ENCODE results near the gene MAML3.

MAML3 gene

DNA sequence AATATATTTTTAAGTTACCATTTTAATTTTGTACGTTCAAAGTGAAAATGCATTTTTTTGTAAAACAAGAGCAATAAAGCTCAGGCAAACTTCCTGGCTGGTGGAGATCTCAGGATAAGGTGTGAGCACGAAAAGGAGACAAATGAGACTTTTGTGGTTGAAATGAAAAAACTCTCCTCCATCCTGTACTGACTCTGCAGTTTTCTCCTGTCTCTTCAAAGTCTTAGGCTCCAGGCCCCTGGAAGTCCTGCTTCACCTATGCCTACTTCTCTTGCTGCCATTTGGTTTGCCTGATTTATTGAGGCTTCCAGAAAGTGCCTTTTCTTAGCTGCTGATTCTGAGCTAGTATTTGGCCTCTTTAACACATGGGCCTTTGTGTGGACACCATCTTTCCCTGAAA is 77.7 kb downstream of the MAML3 start:
- no peak for DNase-seq (ENCODE audit: low read depth in 2 of 2)

DNA sequence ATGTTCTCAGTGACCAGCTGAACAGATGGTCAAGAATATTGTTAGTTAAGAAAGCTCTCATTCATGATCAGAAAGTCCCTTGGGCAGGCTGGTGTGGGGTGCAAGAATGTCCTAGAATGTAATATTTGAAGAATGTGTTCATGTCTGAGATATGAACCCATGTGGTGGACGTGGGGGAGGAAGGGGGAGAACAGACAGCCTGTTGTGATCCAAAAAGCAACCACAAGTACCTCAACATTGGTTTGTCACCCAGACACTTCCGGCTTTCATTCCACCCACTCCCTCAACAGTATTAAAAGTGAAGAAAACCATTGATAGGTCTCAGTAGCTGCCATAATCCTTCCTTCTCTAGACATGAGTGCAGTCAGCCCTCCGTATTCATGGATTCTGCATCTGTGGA is 82.2 kb downstream of the MAML3 start:
- peak in 1 of 2 donors; percentile 27 for DNase-seq (ENCODE audit: low read depth in 2 of 2)

DNA sequence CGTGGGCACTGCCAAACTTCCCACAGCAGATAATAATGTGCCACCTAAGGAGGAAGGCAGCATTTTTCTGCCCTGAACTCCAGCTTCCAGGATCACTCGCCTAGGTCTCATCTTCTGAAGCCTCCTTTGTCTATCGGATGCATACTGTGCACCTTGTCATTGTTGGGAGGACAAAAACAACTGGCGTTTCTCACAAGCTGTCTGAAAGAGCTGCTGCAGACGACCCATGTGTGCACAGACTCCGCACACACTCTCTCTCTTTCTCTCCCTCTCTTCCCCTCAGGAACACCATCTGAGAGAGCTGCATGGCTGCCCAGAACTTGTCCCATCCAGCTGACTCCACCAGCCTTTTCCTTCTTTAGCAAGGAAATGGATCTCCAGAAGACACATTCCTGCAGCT is 83.0 kb downstream of the MAML3 start:
- DNase-seq (ENCODE audit: low read depth in 2 of 2), result no peak

DNA sequence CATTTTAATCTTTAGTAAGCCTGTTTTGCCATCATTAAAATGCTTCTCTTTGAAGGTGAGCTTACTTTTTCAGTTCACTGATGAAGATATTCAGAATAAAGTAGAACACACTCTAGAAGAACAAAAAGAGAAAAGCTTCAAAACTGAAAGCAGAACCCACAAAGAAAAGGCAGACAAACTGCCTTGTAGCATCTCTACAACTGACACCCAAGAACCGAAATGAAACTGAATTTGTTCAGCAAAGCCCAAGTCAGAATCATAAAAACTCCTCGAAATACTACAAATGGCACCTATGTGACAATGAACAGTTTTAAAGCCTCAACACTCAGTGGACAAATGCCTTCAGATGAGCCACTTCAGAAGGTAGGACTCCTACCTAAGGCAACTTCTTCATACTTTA is 83.6 kb downstream of the MAML3 start:
- DNase-seq (ENCODE audit: low read depth in 2 of 2), result no peak

DNA sequence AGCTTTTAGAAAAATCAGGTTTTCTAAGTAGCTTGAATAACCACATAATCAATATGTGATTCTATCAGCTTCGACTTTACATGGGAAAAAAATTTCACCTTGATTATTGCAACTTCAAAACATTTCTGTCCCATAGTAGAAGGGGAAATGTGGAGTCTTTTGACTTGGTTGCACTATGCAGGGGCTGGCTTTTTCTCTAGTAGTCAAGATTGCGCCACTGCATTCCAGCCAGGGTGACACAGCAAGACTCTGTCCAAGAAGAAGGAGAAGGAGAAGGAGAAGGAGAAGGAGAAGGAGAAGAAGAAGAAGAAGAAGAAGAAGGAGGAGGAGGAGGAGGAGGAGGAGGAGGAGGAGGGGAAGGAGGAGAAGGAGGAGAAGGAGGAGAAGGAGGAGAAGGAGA is 84.9 kb downstream of the MAML3 start:
- DNase-seq (ENCODE audit: low read depth in 2 of 2), result no peak

DNA sequence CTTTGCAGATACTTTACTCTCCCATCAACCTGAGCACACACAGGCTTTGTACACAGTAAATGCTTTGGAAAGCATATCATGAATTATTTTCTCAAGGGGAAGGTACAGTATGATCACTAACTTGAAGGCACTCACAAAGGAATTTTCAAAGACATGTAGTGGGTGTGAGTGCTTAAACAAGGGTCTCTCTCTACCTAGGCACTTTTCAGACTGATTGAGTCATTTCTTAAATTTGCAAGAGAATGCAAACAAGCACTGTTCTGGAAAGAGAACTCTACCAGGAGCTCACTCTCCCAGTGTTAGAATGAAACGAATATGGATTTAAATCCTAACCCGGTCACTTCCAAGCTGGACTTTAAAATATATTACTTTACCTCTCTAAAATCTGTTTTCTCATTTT is 85.7 kb downstream of the MAML3 start:
- DNase-seq (ENCODE audit: low read depth in 2 of 2), result no peak

DNA sequence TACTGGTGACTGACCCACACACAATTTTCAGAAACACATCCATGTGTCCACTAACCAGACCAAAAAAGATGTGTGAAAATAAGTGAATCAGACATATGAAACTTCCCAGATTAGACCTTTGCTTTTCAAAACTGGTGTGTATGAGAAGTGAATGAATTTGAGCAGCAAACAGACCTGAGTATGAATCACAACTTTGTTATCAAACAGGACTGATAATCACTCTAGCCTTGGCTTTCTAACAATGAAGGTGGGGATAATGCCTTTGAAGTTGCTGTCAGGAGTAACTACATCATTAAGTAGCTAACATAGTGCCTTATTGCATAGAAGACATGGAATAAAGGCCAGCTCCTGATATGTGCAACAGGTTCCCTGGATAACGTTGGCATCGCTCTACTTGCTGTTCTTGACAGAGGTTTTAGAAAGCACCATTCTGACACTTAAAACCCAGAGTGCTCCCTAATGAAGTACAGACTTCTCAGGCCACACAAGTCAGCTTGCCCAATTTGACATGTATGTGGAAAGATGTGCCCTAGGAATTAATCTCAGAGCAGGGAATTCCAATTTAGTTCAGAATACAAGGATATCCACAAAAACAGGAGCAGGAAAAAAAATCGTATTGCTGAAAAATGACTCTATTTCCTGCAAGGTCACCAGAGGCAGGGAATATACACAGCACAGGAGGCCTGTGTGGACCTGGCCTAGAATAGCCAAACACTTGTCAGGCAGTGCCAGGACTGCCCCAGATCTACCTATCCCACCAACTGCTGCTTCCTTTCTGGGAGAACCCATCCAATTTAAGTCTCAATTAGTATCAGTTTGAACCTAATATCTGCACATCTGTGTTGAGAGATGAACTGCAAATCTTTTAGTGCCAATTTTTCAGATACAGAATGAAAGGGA is 87.7 kb downstream of the MAML3 start:
- DNase-seq (ENCODE audit: low read depth in 2 of 2), result no peak

DNA sequence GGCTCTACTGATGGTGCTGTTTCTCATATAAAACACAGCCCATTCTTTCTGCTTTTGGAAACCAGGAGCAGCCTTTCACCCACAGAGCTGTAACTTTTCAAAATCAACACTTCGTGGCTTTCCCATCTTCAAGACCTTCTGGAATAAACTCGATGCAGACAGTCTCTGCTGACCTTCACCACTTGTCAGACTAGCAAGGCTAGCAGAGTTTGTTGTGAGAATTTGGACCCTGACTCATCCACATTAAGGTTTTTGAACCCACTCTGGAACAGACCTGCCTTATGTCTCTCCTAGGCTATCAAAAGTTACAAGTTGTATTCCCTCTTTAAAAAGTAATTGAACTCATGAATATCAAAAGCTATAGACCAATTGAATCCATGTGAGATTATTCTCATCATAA is 88.6 kb downstream of the MAML3 start:
- DNase-seq (ENCODE audit: low read depth in 2 of 2), result no peak

DNA sequence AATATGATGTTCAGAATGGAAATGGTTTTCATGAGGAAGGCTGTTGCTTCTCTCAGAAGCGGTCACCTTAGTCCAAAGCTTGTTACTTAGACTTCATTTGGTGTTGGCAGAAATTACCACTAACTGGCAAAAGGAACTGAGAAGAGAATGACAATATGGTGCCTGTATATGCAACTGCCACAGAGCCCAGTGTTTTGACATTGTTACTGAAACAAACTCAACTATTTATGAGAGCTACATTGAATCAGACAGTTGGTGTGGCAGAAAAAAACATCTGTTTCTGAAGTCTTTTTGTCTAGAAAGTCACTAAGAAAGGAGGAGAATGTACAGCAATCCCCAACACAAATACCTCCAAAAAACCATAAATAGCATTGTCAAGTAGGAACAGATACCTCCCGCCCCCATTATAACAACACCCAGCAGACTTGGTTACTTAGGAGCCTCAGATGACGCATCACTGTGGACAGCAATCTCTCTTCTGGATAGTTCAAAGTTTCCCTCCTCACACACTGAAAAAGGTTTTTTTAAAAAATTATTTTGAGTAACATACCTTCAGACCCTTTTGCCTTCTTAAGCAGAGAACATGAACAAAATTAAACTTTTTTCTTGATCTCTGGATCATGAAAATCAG is 92.2 kb downstream of the MAML3 start:
- no peak for DNase-seq (ENCODE audit: low read depth in 2 of 2)

DNA sequence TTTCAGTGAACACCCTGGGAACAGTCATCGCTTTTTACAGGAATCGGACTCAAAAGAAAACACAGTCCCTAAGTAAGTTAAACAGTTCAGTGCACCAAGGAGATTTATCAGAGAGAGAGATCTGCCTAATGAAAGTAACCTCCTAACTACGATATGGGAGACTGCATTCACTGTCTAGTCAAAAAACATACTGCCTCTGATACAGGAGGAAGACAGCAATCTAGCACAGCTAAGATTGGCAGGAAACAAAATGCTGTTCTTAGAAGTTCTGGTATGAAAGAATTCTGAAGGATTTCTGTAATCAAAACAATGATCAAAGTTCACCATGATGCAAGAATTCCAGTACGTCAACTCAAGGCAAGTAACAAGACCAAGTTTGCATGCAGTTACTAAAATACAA is 92.8 kb downstream of the MAML3 start:
- no peak for DNase-seq (ENCODE audit: low read depth in 2 of 2)

DNA sequence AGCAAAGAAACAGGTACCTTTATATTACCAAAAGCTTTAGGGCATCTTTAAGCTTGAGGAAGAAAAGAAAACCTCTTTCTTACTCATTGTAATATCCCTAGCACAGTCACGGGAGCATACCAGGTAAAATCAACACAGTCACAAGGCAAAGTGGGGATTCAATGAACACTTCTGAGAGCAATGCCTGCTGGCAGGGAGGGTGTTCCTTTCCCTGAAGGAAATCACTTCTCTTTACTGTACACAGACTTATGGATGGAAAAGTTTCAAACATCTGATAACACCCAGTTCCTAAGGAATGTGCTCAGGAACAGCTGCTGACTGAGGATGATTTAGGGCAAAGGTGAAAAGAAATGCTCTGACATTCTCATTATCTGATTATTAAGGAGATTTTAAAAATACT is 94.8 kb downstream of the MAML3 start:
- DNase-seq (ENCODE audit: low read depth in 2 of 2), result no peak

DNA sequence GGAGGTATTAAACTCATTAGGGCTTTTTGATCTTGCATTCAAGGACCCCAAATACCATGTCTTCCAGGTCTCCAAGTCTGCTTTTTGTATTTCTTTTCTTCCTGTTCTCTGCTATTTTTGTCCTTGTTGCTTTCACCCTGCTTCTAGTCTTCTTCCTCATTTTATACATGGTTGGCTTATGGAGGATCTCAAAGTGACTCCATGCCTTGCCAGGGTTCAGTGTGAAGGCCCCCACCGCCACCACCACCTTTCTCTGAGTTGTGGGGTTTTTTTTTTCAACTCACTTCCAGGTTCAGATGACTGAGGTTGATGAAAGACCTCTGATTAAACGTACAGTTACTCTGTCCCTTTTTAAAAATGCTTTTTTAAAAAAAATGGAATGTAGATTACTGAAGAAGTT is 96.3 kb downstream of the MAML3 start:
- no peak for DNase-seq (ENCODE audit: low read depth in 2 of 2)

DNA sequence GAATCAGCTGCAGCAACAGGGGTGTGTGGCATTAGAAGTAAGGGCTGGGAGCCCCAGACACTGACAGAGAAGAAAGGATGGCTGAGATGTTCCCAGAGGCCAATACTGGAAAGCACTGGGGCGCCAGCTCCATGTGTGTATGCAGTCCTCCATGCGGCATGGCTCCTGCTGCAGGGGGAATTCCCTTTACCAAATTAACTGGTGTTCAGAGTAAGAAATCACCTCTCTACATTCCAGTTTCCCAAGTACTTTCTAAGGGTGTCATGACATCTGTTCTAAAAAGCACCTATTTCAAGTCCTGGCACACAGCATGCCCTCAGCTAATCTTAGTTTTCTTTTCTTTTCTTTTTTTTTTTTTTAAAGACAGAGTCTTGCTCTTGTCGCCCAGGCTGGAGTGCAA is 98.0 kb downstream of the MAML3 start:
- no peak for DNase-seq (ENCODE audit: low read depth in 2 of 2)

DNA sequence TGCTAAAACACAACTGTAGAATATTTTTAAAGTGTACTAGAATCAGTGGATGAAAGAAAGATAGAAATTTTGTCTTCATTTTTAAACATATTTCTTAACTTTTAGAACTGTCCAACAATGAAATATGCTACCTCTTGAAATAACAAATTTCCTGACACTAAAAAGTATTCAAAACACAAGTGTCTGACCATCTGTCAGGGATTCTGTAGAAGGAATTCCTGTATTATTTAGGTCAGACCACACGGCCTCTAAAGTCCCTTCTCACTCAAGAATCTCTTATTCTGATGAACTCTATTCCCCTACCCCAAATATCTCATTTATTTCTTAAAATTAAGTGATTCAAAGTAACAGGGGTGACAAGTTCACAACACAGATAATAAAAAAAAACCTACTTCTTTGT is 99.1 kb downstream of the MAML3 start:
- no peak for DNase-seq (ENCODE audit: low read depth in 2 of 2)

DNA sequence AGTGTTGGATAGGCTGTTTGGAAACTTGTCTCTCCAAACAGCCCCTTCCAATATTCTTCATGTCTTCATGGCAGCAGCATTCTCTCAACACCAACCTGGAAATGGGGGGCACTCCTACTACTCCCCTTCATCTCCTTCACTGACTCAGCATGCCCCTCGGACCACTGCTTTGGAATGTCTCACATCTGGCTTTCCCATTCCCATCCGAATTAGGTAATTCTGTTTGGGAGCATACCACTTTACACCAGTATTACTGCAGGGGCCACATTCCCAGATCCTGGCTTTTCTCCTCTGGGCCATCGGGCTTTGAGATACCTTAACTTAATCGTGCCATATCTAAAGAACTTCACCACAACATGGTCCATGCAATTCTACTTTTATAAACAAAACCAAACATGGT is 100.8 kb downstream of the MAML3 start:
- DNase-seq (ENCODE audit: low read depth in 2 of 2), result no peak

DNA sequence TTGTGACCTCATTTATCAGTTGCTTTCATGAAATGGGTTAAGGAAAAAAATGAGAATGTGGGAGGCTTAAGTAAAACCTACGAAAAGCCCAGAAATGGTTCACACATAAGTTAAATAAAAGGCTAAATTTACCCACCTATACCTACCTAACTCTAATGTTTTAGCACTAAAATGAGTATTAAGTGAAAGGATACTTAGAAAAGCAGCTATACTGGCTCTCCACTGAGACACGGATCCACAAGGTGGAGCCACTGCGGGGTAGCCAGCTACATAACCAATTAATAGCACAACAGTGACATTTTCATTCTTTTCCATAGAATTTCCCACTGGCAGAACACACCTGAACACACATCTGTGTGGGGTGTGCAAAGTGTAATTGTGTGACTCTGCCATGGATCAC is 101.9 kb downstream of the MAML3 start:
- DNase-seq (ENCODE audit: low read depth in 2 of 2), result no peak

DNA sequence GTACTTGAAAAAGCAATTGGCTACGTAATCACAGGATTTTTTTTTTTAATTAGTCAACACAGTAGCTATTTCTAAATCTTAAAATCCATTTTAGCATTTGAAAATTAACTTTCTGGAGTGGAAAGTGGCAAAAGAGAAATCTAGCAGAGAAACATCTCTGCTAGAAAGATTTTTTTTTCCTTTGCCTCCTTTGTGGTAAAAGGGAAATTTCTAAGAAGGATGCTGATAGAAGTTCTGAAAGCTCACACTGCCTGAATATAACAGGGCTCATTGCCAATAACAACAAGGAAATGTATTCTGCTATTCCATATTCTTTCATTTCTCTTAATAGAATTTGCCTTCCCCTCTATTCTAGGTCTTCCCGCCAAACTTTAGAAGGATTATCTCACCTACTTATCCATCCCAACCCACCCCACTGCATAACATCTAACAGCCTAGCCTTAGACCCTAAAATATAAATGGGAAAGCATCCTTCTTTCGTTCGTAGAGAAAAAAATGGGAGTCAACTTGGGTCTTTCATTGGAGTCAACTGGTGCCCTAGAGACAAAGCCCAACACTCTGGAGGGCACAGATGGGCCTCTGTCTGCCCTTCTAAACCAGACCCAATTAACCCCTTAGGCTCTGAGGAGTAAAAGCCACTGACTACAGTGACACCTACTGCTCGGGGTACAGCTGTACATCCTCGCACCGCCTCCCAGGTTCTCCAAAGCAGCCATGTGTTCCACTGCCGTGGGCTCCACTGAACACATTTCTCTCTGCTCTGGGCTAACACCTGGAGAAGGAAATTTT is 103.9 kb downstream of the MAML3 start:
- DNase-seq (ENCODE audit: low read depth in 2 of 2), result no peak

DNA sequence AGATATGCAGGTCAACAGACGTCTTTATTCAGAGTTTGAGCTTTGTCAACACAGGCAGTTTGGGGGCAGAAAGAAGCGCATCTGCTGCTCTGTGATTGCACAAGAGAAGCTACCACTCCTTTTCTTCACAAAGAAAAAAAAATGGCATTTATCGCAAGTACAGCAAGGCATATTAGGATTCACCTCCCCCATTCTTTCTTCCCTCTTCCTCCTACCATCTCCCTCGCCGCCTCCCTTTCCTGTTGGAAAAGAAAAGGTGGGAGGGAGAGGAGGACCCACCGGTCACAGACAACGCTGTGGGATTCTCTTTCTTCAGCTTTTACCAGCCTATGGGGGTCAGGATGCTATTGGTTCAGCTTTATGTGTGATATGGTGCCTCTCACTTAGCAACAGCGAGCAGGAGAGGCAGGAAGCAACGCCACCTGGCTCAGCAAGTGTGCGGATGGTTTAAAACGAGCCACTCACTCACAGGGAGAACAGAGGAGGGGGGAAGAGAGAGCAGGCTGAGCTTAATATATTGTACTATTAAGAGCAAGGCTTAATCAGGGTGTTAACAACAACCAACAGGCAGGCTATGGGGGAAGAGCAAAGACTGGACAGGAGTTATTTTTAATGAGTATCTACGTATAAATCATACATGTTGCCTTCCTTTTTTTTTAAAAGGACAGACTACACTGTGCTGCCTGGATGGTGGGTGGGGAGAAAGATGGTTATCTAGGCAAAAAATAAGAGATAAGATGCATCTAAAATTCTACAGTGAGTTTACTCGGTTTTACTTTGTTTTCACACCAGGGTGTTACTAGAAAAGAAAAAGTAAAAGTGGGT is 104.7 kb downstream of the MAML3 start:
- DNase-seq (ENCODE audit: low read depth in 2 of 2), result no peak

DNA sequence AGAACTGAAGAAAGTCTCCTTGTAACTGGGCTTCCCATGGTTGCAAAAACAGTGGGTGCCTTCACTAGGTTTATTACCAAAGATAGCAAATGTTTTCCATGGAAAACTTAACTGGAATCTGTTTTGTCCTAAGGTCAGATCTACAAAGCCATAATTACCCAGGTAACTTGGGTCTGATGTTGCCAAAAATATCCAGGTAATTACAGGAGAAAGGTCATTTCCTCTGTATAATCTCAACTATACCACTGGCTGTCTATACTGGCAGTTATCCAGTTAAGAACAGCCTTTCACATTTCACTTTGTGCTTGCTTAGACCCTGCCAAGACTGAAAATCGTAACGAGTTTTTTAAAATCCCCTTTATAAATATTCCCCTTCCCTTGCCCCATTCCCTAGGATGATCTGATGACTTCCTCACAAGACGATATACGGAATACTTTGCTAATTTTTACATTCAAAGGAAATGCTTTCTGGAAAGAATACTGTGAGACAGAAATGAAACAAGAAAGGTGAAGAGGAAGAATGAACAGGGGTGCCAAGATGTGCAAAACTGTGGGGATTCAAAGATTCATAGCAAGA is 105.5 kb downstream of the MAML3 start:
- no peak for DNase-seq (ENCODE audit: low read depth in 2 of 2)

DNA sequence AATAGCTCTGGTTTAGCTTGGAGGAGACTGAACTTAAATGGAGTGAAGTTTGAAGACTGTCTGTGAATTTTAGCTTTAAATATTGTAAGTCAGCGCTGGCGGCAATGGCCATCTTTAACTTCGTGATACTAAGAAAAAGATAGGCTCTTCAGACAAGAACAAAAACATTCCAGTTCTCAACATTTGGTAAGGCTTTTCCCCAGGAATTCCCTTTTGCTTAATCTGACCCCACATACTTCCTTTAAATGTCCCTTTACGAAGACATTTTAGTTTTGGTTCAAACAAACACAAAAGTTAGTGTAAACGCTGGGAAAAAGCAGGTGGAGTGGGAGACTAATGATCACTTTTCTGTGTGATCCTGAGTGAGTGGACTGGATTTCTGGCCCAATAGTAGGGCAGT is 106.2 kb downstream of the MAML3 start:
- no peak for DNase-seq (ENCODE audit: low read depth in 2 of 2)

DNA sequence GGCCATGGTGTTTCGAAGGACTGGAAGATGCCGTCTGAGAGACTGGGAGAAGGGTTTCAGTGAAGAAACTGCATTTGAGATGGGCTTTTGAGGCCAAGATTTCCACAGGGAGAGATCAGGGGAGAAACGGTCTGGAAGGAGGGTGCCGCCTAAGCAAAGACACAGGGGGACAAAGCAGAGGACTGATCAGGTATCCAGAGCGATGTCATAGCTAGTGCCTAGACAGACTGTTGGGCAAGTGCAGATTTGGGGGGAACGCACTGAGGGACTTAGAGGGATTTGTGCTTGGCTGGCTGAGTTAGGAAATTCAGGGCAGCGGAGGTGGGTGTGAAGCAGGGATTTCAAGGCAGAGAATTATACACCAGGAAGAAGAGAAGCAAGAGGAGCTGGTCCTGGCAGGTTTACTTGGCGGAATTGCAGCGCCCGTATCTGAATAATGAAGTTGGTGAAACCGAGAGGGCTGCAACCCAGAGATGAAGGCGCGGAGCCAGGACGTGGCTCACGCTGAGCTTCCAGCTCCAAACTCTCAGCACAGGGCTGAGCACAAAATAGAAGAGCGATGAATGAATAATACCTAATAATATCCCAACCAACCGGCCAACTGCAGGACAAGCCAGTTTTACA is 106.9 kb downstream of the MAML3 start:
- DNase-seq (ENCODE audit: low read depth in 2 of 2), result no peak

Data from stimulated activated CD4-positive, alpha-beta T cell treated with anti-CD3 and anti-CD28 coated beads, Interleukin-1b, Interleukin-23, amount 100 ng/mL, for 1 hour (primary cell).